Pancreas (tissue), 10 donors: ENCODE measurements around the gene TRMT1. TPM values are rescaled to one million over a fixed set of nuclear protein-coding genes. Genes with fewer than 3 reads are reported as not detected.
A peak's percentile ranks its signal among the peaks of the same experiment; 100 is the strongest.

Experiments used
- ATAC-seq, 4 donors: fragments of 200-7000 bp; cut with Tn5 transposase; one replicate each; pipeline versions ENCODE4 v1.8.0 to v1.9.1; 2020; ENCODE audit warnings: mild to moderate bottlenecking in 4 of 4, moderate library complexity in 4 of 4
- DNase-seq, 6 donors: peaks; one replicate each; pipeline ENCODE4 v3.0.0-alpha.2; 2020
- FAIRE-seq: peaks from 2 replicates; lab custom pipeline; 2012; peaks lifted over from hg19 to GRCh38; lab: Jason Lieb, UNC
- H3K27ac ChIP-seq, 4 donors: fragments of 200-600 bp; sonication (generic); 1 replicate in 3 of 4; 2 replicates in 1 of 4; pipeline versions ENCODE4 v1.5.0 to v1.8.0; 2020
- H3K27me3 ChIP-seq, 4 donors: fragments of 200-600 bp; one replicate each; pipeline ENCODE4 v1.8.0; 2021
- H3K36me3 ChIP-seq, 3 donors: fragments of 200-600 bp; sonication (generic) in 1 of 3; one replicate each; pipeline versions ENCODE4 v1.5.0 to v1.8.0; 2020 to 2021
- H3K4me1 ChIP-seq, 3 donors: fragments of 200-600 bp; one replicate each; pipeline ENCODE4 v1.8.0; 2021
- H3K4me3 ChIP-seq, 4 donors: fragments of 200-600 bp; sonication (generic) in 2 of 4; one replicate each; pipeline versions ENCODE4 v1.5.0 to v1.8.0; 2020 to 2021
- H3K9me3 ChIP-seq, 4 donors: fragments of 200-600 bp; one replicate each; pipeline ENCODE4 v1.8.0; 2021
- WGBS, 2 donors: extraction: QIAGEN DNeasy Blood & Tissue Kit; methylation state at CpG; one replicate each; pipeline ENCODE4 v1.1.7; 2013; 5-methylcytosine and 5-hydroxymethylcytosine counted together
- intact Hi-C, 3 donors: fragments of 100-400 bp; cut with DNase I; formaldehyde crosslinking; loops; one replicate each; pipeline versions ENCODE4 v1.11.1 to v1.14.2; 2022
- polyA plus RNA-seq, 2 donors: library from polyadenylated mRNA; stranded (reverse); fragments of 200-250 nt; gene quantifications; one replicate each; pipeline ENCODE4 v1.2.3, GENCODE V29; 2013
- total RNA-seq, 6 donors: library from RNA; stranded (reverse); fragmentation: NEBNext Ultra II Directional in 4 of 6; extraction: Animal tissue kit (Norgen Biotek cat#: 25700) in 4 of 6; gene quantifications; one replicate each; pipeline versions ENCODE4 v1.2.1 to v1.2.4, GENCODE V29; 2021 to 2023
- TF ChIP-seq, protein P1 (sequence below), 4 donors: fragments of 200-600 bp; sonication (generic) in 3 of 4; IDR thresholded peaks; one replicate each; pipeline versions ENCODE4 v1.5.0 to v1.8.0; 2021; ENCODE audit warnings: antibody characterized with exemption in 4 of 4
- donor health status: healthy with polysubstance abuse.
- donor health status: DM: no; HTN: no; CAD: no; lungs with moderate emphysema.
- donor health status: DM: no; HTN: no; CAD: no.
- donor health status: control.
- donor health status: control.
- donor health status: Bipolar disorder and iron deficiency.
- donor health status: DM: yes; HTN: yes; CAD: no.
- donor health status: DM: no; HTN: no; CAD: no.
- donor health status: DM: no; HTN: no; CAD: no.
- donor health status: DM: yes; HTN: yes; CAD: no.

TRMT1 gene
- total and polyA plus RNA-seq, 8 donors: 12.7 to 108 (median 22.1) TPM

GRCh38 chr19:13092158-13092543 is 24.4 kb downstream of the TRMT1 start:
- H3K4me3 ChIP-seq: no peak overlapping the region
- DNase-seq (no peak), FAIRE-seq (no peak), ATAC-seq (no peak)
- peaks cover 0 to 10% (median 0%) of the 10 kb centered on the region in 3 donors for H3K36me3 ChIP-seq
- H3K4me1 ChIP-seq: no peaks in the 10 kb centered on the region
- H3K9me3 ChIP-seq: no peaks in the 10 kb centered on the region
- H3K27me3 ChIP-seq: no peaks in the 10 kb centered on the region
- WGBS, 2 donors: 90 to 94% methylated on average over 2 of the region's 2 CpGs
- intact Hi-C loops: loop anchor here in 2 of 3 donors (5.0 kb wide), 1 partner anchor 115 kb away; no protein-coding TSS in a partner anchor
- TF ChIP-seq, protein P1, sequence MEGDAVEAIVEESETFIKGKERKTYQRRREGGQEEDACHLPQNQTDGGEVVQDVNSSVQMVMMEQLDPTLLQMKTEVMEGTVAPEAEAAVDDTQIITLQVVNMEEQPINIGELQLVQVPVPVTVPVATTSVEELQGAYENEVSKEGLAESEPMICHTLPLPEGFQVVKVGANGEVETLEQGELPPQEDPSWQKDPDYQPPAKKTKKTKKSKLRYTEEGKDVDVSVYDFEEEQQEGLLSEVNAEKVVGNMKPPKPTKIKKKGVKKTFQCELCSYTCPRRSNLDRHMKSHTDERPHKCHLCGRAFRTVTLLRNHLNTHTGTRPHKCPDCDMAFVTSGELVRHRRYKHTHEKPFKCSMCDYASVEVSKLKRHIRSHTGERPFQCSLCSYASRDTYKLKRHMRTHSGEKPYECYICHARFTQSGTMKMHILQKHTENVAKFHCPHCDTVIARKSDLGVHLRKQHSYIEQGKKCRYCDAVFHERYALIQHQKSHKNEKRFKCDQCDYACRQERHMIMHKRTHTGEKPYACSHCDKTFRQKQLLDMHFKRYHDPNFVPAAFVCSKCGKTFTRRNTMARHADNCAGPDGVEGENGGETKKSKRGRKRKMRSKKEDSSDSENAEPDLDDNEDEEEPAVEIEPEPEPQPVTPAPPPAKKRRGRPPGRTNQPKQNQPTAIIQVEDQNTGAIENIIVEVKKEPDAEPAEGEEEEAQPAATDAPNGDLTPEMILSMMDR (IDR thresholded peaks at IDR 0.05): no peak
- peak overlapping the region in 2 of 4 donors; percentile 16 to 17 for H3K27ac ChIP-seq

DNA sequence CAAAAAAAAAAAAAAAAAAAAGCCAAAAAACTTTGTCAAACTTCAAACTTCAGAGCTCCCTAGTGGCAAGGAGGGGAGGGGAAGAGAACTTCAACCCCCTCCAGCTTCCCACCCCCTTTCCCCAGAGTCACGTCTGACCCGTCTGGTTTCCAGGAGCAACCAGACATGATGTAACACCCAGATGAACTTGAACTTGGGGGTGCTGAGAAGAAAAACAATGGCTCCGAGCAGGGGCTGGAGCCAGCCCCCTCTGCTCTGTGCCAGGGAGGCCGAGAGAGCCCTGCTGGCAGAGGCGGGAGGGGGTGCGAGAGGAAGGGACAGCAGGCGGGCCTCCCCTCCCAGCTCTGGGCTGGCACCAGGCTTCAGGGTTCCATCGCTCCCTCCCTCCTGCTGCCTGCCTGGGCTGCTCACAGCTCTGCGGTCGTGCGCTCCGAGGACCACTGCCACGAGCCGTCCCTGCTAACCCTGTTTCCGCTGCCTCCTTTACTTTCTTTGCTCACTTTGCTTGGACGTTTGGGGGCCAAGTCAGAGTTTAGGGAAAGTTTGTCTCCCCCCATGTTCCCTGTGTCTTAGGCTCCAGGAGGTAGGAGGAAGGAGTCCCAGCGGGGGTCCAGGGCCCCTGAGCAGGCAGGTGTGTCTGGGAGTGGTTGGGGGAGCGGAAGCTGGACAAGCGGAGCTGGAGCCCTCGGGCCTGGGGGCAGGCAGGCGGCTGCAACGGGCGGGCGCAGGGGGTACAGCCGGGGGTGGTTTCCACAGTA is 25.0 kb downstream of the TRMT1 start:
- ATAC-seq (peak in 3 of 4 donors; percentile 15 to 45 (median 23)), FAIRE-seq (no peak), DNase-seq (no peak)
- no peaks in the 10 kb centered on the region for H3K27me3 ChIP-seq
- H3K4me3 ChIP-seq: no peak overlapping the region
- intact Hi-C loops: loop anchor here in 2 of 3 donors (5.0 kb wide), 1 partner anchor 114 kb away; no protein-coding TSS in a partner anchor
- TF ChIP-seq, protein P1 (IDR thresholded peaks at IDR 0.05): no peak
- H3K4me1 ChIP-seq: no peaks in the 10 kb centered on the region
- 78 to 80% methylated on average over 20 to 25 of the region's 25 CpGs for WGBS, 2 donors
- peak overlapping the region in 1 of 4 donors; percentile 17 for H3K27ac ChIP-seq
- H3K36me3 ChIP-seq: peaks cover 0 to 10% (median 0%) of the 10 kb centered on the region in 3 donors
- no peaks in the 10 kb centered on the region for H3K9me3 ChIP-seq

DNA sequence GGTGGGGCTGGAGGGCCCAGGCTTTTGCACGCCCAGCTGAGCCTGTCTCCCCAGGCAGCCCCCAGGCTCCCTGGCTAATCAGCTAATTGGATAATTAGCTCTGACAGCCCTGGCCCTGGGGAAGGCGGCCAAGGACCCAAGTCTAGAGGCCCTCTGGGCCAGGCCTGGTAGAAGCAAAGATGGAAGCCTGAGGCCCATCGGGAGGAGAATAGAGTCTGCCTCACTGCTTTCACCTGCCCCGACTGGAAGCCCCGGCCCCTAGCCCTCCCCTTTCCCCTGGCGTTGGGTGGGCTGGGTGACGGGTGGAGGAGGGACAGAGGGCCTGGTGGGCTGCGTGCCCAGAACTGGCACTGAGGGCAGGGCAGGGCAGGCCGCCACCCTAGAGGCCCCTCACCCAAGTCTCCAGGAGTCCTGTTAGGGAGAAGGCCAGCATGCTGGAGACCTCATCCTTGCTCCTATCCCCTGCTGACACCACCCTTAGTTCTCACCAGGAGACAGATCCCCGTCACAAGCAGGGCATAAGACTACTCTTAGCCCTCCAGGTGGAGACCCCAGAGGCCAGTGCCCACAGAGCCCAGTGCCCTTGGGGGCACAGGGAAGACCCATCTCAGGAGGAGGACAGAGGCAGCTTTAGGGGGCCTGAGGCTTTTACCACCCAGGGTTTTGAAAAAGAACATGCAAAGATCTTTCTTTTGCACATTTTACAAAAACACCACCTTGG is 25.9 kb downstream of the TRMT1 start:
- no peaks in the 10 kb centered on the region for H3K4me1 ChIP-seq
- WGBS, 2 donors: 93 to 96% methylated on average over 10 of the region's 10 CpGs
- peaks cover 0 to 10% (median 0%) of the 10 kb centered on the region in 3 donors for H3K36me3 ChIP-seq
- DNase-seq (no peak), ATAC-seq (no peak), FAIRE-seq (no peak)
- no peaks in the 10 kb centered on the region for H3K27me3 ChIP-seq
- TF ChIP-seq, protein P1 (IDR thresholded peaks at IDR 0.05): no peak
- intact Hi-C loops: loop anchor here in 2 of 3 donors (5.0 kb wide), 1 partner anchor 113 kb away; no protein-coding TSS in a partner anchor
- H3K9me3 ChIP-seq: no peaks in the 10 kb centered on the region
- H3K27ac ChIP-seq: no peak overlapping the region
- H3K4me3 ChIP-seq: no peak overlapping the region

- Histone ChIP-seq H3K27ac (no peak overlapping the region), H3K4me3 (no peak overlapping the region), H3K36me3 (peaks cover 0 to 3% (median 0%) of the 10 kb centered on the region in 3 donors), H3K4me1 (no peaks in the 10 kb centered on the region), H3K27me3 (no peaks in the 10 kb centered on the region), H3K9me3 (no peaks in the 10 kb centered on the region)
- ATAC-seq (no peak), DNase-seq (no peak), FAIRE-seq (no peak)
- WGBS, 2 donors: 88 to 90% methylated on average over 12 of the region's 12 CpGs
- TF ChIP-seq, protein P1 (IDR thresholded peaks at IDR 0.05): no peak
- intact Hi-C loops: loop anchor here in 2 of 3 donors (5.0 kb wide), 1 partner anchor 113 kb away; no protein-coding TSS in a partner anchor
Observed at GRCh38 chr19:13089857-13090507, 26.6 kb downstream of the TRMT1 start.
